AG09309 (cell line): ENCODE measurements around the gene CHCHD6.
A peak's percentile ranks its signal among the peaks of the same experiment; 100 is the strongest.

Source experiments
- DNase-seq: peaks from one replicate; pipeline ENCODE4 v3.0.0-alpha.2; 2010; ENCODE audit warnings: low read depth
- H3K4me3 ChIP-seq: 2 replicates; pipeline ENCODE4 v1.5.1; 2011; ENCODE audit warnings: mild to moderate bottlenecking, low read depth, low read length, moderate library complexity; ENCODE audit not compliant: control insufficient read depth
- TF ChIP-seq, protein P1 (sequence below): IDR thresholded peaks from 2 replicates; pipeline ENCODE4 v1.5.1; 2011; ENCODE audit warnings: mild to moderate bottlenecking, low read depth, low read length, inconsistent platforms; ENCODE audit not compliant: insufficient read depth, control insufficient read depth; ENCODE audit errors: missing control alignments

Gene CHCHD6

GRCh38 chr3:126908752-126909275 is 204.8 kb downstream of the CHCHD6 start:
- TF ChIP-seq, protein P1, sequence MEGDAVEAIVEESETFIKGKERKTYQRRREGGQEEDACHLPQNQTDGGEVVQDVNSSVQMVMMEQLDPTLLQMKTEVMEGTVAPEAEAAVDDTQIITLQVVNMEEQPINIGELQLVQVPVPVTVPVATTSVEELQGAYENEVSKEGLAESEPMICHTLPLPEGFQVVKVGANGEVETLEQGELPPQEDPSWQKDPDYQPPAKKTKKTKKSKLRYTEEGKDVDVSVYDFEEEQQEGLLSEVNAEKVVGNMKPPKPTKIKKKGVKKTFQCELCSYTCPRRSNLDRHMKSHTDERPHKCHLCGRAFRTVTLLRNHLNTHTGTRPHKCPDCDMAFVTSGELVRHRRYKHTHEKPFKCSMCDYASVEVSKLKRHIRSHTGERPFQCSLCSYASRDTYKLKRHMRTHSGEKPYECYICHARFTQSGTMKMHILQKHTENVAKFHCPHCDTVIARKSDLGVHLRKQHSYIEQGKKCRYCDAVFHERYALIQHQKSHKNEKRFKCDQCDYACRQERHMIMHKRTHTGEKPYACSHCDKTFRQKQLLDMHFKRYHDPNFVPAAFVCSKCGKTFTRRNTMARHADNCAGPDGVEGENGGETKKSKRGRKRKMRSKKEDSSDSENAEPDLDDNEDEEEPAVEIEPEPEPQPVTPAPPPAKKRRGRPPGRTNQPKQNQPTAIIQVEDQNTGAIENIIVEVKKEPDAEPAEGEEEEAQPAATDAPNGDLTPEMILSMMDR = no peak

GRCh38 chr3:126910231-126910630 is 206.2 kb downstream of the CHCHD6 start:
- H3K4me3 ChIP-seq = no peak overlapping the region
- TF ChIP-seq, protein P1 = no peak
- DNase-seq = no peak

More at GRCh38 chr3:126908752-126909275, 204.8 kb downstream of the CHCHD6 start:
- no peak for DNase-seq
- H3K4me3 ChIP-seq = no peak overlapping the region

- TF ChIP-seq, protein P1 = no peak
- H3K4me3 ChIP-seq = no peak overlapping the region
- peak; percentile 63 for DNase-seq
These were observed 207.4 kb downstream of the CHCHD6 start for GRCh38 chr3:126911162-126912026.

- DNase-seq = no peak
- no peak overlapping the region for H3K4me3 ChIP-seq
- TF ChIP-seq, protein P1 = no peak
These were observed 208.0 kb downstream of the CHCHD6 start for GRCh38 chr3:126912027-126912422.

DNA sequence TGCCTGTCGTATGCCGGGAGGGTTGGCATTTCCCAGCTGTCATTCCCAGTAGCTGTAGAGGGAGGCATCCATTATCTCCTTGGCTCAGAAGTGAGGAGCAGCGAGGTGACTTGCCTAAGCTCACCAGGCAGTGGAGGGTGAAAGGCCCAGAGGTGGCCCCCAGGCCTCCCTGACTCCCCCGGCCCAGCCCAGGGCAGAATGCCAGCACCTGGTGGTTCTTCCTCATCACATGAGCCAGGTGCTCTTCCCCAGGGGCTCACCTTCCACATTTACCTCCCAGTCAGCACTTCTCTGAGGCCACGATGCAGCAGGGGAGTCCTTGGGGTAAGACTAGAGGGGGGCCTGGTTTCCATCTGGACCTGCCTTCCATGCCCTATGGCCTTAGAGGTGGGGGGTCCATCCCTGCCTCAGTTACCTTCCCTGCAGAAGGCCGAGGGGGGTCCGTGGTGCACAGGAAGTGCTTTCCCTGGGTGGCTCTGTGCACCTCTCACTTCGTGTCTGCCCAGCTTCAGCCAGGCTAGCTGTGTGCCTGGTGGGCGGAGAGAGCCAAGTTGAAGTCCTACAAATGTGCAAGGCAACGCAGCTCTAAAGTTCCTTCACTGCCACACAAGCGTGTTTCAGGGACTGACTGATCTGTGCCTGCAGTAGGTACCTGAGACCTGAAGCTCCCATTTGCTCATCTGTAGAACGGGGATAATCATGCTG is 208.6 kb downstream of the CHCHD6 start:
- DNase-seq = no peak
- TF ChIP-seq, protein P1 = no peak
- H3K4me3 ChIP-seq = no peak overlapping the region

- H3K4me3 ChIP-seq = no peak overlapping the region
- DNase-seq = no peak
- TF ChIP-seq, protein P1 = no peak
These were observed 209.5 kb downstream of the CHCHD6 start for GRCh38 chr3:126913524-126913923.
